Kidney (tissue), 14 donors: ENCODE measurements around the gene ARID1B. TPM values are rescaled to one million over a fixed set of nuclear protein-coding genes. Genes with fewer than 3 reads are reported as not detected.
A peak's percentile ranks its signal among the peaks of the same experiment; 100 is the strongest.

Source experiments
- DNase-seq, 5 donors: peaks; one replicate each; pipeline ENCODE4 v3.0.0-alpha.2; 2013 to 2020
- FAIRE-seq: peaks from 2 replicates; lab custom pipeline; 2012; peaks lifted over from hg19 to GRCh38; lab: Jason Lieb, UNC
- H3K27ac ChIP-seq, 2 donors: one replicate each; pipeline ENCODE4 v1.7.0; 2013; ENCODE audit warnings: low read depth in 2 of 2, low read length in 2 of 2, inconsistent platforms in 1 of 2
- H3K27me3 ChIP-seq: one replicate; pipeline ENCODE4 v1.7.1; 2013; ENCODE audit warnings: low read length, inconsistent platforms; ENCODE audit not compliant: control insufficient read depth, insufficient read depth
- H3K36me3 ChIP-seq, 3 donors: one replicate each; pipeline versions ENCODE4 v1.7.0 to v1.7.1; 2013; ENCODE audit warnings: low read length in 3 of 3, control low read depth in 1 of 3, inconsistent platforms in 1 of 3; ENCODE audit not compliant: insufficient read depth in 3 of 3, control insufficient read depth in 2 of 3
- H3K4me1 ChIP-seq, 3 donors: one replicate each; pipeline versions ENCODE4 v1.7.0 to v1.7.1; 2013; ENCODE audit warnings: low read length in 3 of 3, inconsistent platforms in 1 of 3, low read depth in 1 of 3; ENCODE audit not compliant: control insufficient read depth in 2 of 3, insufficient read depth in 2 of 3
- H3K4me3 ChIP-seq, 3 donors: one replicate each; pipeline versions ENCODE4 v1.7.0 to v1.8.1; 2013; ENCODE audit warnings: low read length in 3 of 3, control low read depth in 1 of 3, inconsistent platforms in 1 of 3
- H3K9ac ChIP-seq, 3 donors: one replicate each; pipeline versions ENCODE4 v1.7.0 to v1.7.1; 2013; ENCODE audit warnings: low read length in 3 of 3, control low read depth in 1 of 3, inconsistent platforms in 1 of 3
- H3K9me3 ChIP-seq, 3 donors: one replicate each; pipeline versions ENCODE4 v1.7.0 to v1.7.1; 2013; ENCODE audit warnings: low read length in 3 of 3, control low read depth in 1 of 3, inconsistent platforms in 1 of 3; ENCODE audit not compliant: control insufficient read depth in 2 of 3, insufficient read depth in 1 of 3
- CTCF ChIP-seq: IDR thresholded peaks from 3 replicates; pipeline ENCODE4 v1.5.1; 2012; ENCODE audit warnings: mild to moderate bottlenecking, moderate library complexity, borderline replicate concordance; ENCODE audit not compliant: insufficient read depth; ENCODE audit errors: extremely low read depth
- intact Hi-C: fragments of 100-400 bp; cut with DNase I; formaldehyde crosslinking; loops from one replicate; pipeline ENCODE4 v1.11.1; 2022
- polyA plus RNA-seq: library from polyadenylated mRNA; stranded (reverse); fragments of 350-450 nt; fragmentation: Illumina TruSeq; extraction: RNeasy Lipid Tissue Mini Kit (QIAGEN cat#74804); gene quantifications from one replicate; pipeline ENCODE4 v1.2.3, GENCODE V29; 2014; ENCODE audit warnings: low read depth, low replicate concordance; ENCODE audit not compliant: insufficient read depth
- total RNA-seq: library from RNA; stranded (reverse); fragmentation: NEBNext Ultra II Directional; extraction: Animal tissue kit (Norgen Biotek cat#: 25700); gene quantifications from one replicate; pipeline ENCODE4 v1.2.1, GENCODE V29; 2021
- donor health status: control.
- donor health status: control.
- donor health status: control.
- donor health status: control.
- donor health status: control.
- donor health status: DM: yes; HTN: yes; CAD: no.
- donor health status: Normal renal cell carcinoma (clear cell type).

ARID1B gene
- total and polyA plus RNA-seq, 2 donors from 2014 or later: 16.4 to 110 TPM

GRCh38 chr6:157096105-157096504 is 318.9 kb downstream of the ARID1B start:
- no peak overlapping the region for H3K9ac ChIP-seq
- no peak for DNase-seq
- no peaks in the 10 kb centered on the region for H3K36me3 ChIP-seq
- peak overlapping the region in 1 of 2 donors; percentile 64 for H3K27ac ChIP-seq
- no peaks in the 10 kb centered on the region for H3K27me3 ChIP-seq
- H3K4me1 ChIP-seq: peaks cover 0 to 12% (median 4%) of the 10 kb centered on the region in 3 donors
- H3K9me3 ChIP-seq: no peaks in the 10 kb centered on the region
- no peak overlapping the region for H3K4me3 ChIP-seq
- no peak for FAIRE-seq
- TF ChIP-seq CTCF: no peak
- intact Hi-C loops: no loop called here

GRCh38 chr6:157096522-157096921 is 319.3 kb downstream of the ARID1B start:
- H3K27ac ChIP-seq: peak overlapping the region in 1 of 2 donors; percentile 64
- intact Hi-C loops: no loop called here
- TF ChIP-seq CTCF: no peak
- H3K9me3 ChIP-seq: no peaks in the 10 kb centered on the region
- H3K27me3 ChIP-seq: no peaks in the 10 kb centered on the region
- H3K36me3 ChIP-seq: no peaks in the 10 kb centered on the region
- FAIRE-seq (no peak), DNase-seq (peak in 1 of 5 donors; percentile 40)
- no peak overlapping the region for H3K4me3 ChIP-seq
- no peak overlapping the region for H3K9ac ChIP-seq
- peaks cover 0 to 12% (median 4%) of the 10 kb centered on the region in 3 donors for H3K4me1 ChIP-seq

- no peak for DNase-seq
- Histone ChIP-seq H3K27me3 (no peaks in the 10 kb centered on the region), H3K4me1 (peaks cover 0 to 12% (median 4%) of the 10 kb centered on the region in 3 donors), H3K9ac (no peak overlapping the region), H3K4me3 (no peak overlapping the region), H3K9me3 (no peaks in the 10 kb centered on the region), H3K27ac (no peak overlapping the region), H3K36me3 (no peaks in the 10 kb centered on the region)
- FAIRE-seq: no peak
- no peak for TF ChIP-seq CTCF
- intact Hi-C loops: no loop called here
Measured at GRCh38 chr6:157097255-157097955, 320.2 kb downstream of the ARID1B start.

GRCh38 chr6:157098999-157099398 is 321.8 kb downstream of the ARID1B start:
- no peaks in the 10 kb centered on the region for H3K36me3 ChIP-seq
- no peak overlapping the region for H3K4me3 ChIP-seq
- FAIRE-seq: no peak
- TF ChIP-seq CTCF: no peak
- intact Hi-C loops: no loop called here
- peaks cover 0 to 12% (median 4%) of the 10 kb centered on the region in 3 donors for H3K4me1 ChIP-seq
- no peak overlapping the region for H3K27ac ChIP-seq
- H3K27me3 ChIP-seq: no peaks in the 10 kb centered on the region
- no peaks in the 10 kb centered on the region for H3K9me3 ChIP-seq
- no peak overlapping the region for H3K9ac ChIP-seq
- no peak for DNase-seq
